Duodenal mucosa (tissue), 2 donors: ENCODE data around the gene UNC5B.

Experiments used
- H3K27ac ChIP-seq: one replicate; pipeline ENCODE4 v1.7.0; 2013; ENCODE audit warnings: low read depth, low read length
- H3K27me3 ChIP-seq, 2 donors: one replicate each; pipeline ENCODE4 v1.7.0; 2013; ENCODE audit warnings: low read length in 2 of 2, control low read depth in 1 of 2; ENCODE audit not compliant: insufficient read depth in 2 of 2, control insufficient read depth in 1 of 2
- H3K36me3 ChIP-seq, 2 donors: one replicate each; pipeline ENCODE4 v1.7.0; 2013; ENCODE audit warnings: low read length in 2 of 2, control low read depth in 1 of 2; ENCODE audit not compliant: insufficient read depth in 2 of 2, control insufficient read depth in 1 of 2
- H3K4me1 ChIP-seq, 2 donors: one replicate each; pipeline ENCODE4 v1.7.0; 2013; ENCODE audit warnings: low read length in 2 of 2, control low read depth in 1 of 2; ENCODE audit not compliant: insufficient read depth in 2 of 2, control insufficient read depth in 1 of 2
- H3K4me3 ChIP-seq, 2 donors: one replicate each; pipeline ENCODE4 v1.7.0; 2013; ENCODE audit warnings: low read length in 2 of 2, low read depth in 1 of 2
- H3K9ac ChIP-seq, 2 donors: one replicate each; pipeline ENCODE4 v1.7.0; 2013; ENCODE audit warnings: low read length in 2 of 2, low read depth in 1 of 2
- H3K9me3 ChIP-seq, 2 donors: one replicate each; pipeline ENCODE4 v1.7.0; 2013; ENCODE audit warnings: low read length in 2 of 2, control low read depth in 1 of 2; ENCODE audit not compliant: control insufficient read depth in 1 of 2

UNC5B gene

GRCh38 chr10:71280825-71281224 is 68.5 kb downstream of the UNC5B start:
- no peak overlapping the region for H3K27ac ChIP-seq
- peaks cover 0 to 3% of the 10 kb centered on the region in 2 donors for H3K4me1 ChIP-seq
- no peaks in the 10 kb centered on the region for H3K36me3 ChIP-seq
- H3K9ac ChIP-seq: no peak overlapping the region
- no peaks in the 10 kb centered on the region for H3K27me3 ChIP-seq
- no peaks in the 10 kb centered on the region for H3K9me3 ChIP-seq
- H3K4me3 ChIP-seq: no peak overlapping the region

DNA sequence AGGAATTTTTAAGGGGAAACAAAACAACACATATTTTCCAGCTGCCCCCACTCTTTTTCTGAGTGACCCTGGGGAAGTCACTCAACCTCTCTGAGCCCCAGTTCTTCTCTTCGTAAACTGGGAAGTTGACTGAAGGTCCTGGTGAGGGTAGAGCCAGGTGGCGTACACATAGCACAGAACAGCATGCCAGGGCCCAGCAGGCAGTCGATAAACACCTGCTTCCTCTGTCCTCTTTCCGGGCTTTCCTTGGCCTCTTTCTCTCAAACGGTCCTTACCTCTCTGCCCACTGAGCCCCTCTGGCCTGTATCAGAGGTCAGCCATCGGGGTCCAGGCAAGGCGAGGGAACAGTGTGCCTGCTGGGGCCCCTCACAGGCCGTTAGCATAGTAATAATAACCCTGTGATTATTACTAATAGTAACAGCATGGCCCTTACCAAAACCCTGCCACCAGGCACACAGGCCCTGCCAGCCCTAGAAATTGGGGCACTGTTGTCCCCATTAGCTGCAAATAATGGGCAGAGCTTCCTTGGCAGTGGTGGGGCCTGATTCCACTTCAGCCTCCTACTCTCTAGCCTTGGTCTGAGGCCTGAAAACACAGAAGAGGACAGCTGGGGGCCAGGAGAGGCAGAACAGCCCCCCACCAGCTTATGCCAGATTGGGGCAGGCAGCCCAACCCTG is 69.4 kb downstream of the UNC5B start:
- no peak overlapping the region for H3K9ac ChIP-seq
- peaks cover 0 to 3% of the 10 kb centered on the region in 2 donors for H3K4me1 ChIP-seq

DNA sequence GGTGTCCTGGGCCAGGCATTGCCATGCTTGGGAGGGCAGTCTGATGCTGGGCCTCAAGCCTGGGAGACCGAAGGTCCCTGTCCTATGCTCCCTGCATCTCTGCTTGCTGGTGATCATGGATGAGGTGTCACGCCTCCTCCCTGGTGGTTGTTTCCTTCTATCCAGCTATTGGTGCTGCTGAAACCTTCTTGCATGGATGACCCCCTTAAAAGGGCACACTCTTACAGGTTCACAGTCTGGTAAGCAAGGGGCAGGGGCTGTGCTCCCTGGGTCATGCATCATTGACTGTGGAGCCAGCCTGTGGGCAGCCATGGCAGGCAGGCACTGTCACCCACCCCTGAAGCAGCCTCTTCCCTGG is 69.9 kb downstream of the UNC5B start:
- H3K27ac ChIP-seq: no peak overlapping the region
- peaks cover 0 to 8% of the 10 kb centered on the region in 2 donors for H3K36me3 ChIP-seq
- peaks cover 0 to 2% of the 10 kb centered on the region in 2 donors for H3K4me1 ChIP-seq
- H3K4me3 ChIP-seq: no peak overlapping the region
- no peaks in the 10 kb centered on the region for H3K9me3 ChIP-seq
- H3K9ac ChIP-seq: no peak overlapping the region
- no peaks in the 10 kb centered on the region for H3K27me3 ChIP-seq

More for the DNA sequence above, 69.4 kb downstream of the UNC5B start:
- H3K9me3 ChIP-seq: no peaks in the 10 kb centered on the region
- H3K27me3 ChIP-seq: no peaks in the 10 kb centered on the region
- no peak overlapping the region for H3K27ac ChIP-seq
- peaks cover 0 to 6% of the 10 kb centered on the region in 2 donors for H3K36me3 ChIP-seq
- H3K4me3 ChIP-seq: no peak overlapping the region

DNA sequence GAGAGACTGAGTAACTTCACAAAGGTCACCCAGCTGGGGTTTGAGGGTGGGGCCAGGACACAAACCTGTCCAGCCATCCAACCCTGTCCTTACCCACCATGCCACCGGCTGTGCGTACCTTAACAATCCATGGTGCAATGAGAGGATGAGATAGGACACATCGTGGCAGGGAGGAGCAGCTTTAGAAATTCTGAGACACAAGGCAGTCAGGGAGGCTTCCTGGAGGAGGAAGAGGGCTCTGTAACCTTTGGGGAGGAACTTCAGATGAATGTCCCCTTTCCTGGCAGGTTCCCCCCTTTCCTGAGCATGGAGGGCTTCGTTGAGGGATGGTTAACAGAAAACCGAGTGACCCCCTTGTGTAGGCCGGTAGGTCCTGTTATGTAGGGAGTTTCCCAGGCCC is 71.0 kb downstream of the UNC5B start:
- no peak overlapping the region for H3K27ac ChIP-seq

GRCh38 chr10:71283876-71284275 is 71.5 kb downstream of the UNC5B start:
- Histone ChIP-seq H3K27ac (no peak overlapping the region), H3K4me3 (no peak overlapping the region), H3K27me3 (no peaks in the 10 kb centered on the region), H3K36me3 (peaks cover 6 to 14% of the 10 kb centered on the region in 2 donors), H3K9me3 (no peaks in the 10 kb centered on the region), H3K9ac (no peak overlapping the region), H3K4me1 (no peaks in the 10 kb centered on the region)

More for the DNA sequence above, 71.0 kb downstream of the UNC5B start:
- Histone ChIP-seq H3K36me3 (peaks cover 3 to 14% of the 10 kb centered on the region in 2 donors), H3K27me3 (no peaks in the 10 kb centered on the region), H3K9me3 (no peaks in the 10 kb centered on the region), H3K9ac (no peak overlapping the region), H3K4me3 (no peak overlapping the region), H3K4me1 (no peaks in the 10 kb centered on the region)

DNA sequence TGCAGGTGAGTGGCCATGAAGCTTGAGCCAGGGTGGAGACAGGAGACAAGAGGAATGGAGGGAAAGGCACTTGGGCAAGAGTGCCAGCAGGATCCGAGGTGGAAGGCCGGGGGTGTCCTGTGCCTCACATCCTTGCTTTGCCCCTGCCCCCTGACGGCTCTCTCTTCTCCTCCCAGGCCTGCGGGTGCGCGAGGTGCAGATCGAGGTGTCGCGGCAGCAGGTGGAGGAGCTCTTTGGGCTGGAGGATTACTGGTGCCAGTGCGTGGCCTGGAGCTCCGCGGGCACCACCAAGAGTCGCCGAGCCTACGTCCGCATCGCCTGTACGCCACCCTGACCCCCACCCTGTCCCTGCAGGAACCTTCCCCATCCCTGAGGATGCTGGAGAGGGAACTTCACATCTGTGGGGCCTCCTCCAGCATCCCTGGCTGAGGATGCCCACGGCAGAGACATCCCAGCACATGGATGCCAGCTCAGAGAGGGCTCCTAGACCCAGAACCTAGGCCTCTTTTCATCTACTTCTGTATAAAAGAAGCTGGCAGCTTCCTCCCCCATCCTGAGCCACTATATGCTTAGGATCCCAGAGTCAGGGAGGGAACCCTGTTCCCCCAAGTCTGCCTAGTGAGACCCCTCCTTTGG is 72.3 kb downstream of the UNC5B start:
- Histone ChIP-seq H3K9ac (no peak overlapping the region), H3K27me3 (no peaks in the 10 kb centered on the region), H3K36me3 (peaks cover 6 to 14% of the 10 kb centered on the region in 2 donors), H3K9me3 (no peaks in the 10 kb centered on the region), H3K4me1 (no peaks in the 10 kb centered on the region), H3K27ac (no peak overlapping the region), H3K4me3 (no peak overlapping the region)

- H3K4me1 ChIP-seq: peaks cover 1 to 3% of the 10 kb centered on the region in 2 donors
- H3K27ac ChIP-seq: no peak overlapping the region
- H3K27me3 ChIP-seq: no peaks in the 10 kb centered on the region
- no peaks in the 10 kb centered on the region for H3K9me3 ChIP-seq
- H3K4me3 ChIP-seq: no peak overlapping the region
- peaks cover 6 to 14% of the 10 kb centered on the region in 2 donors for H3K36me3 ChIP-seq
- no peak overlapping the region for H3K9ac ChIP-seq
These were observed 72.8 kb downstream of the UNC5B start for GRCh38 chr10:71285180-71285545.

- no peak overlapping the region for H3K9ac ChIP-seq
- H3K9me3 ChIP-seq: no peaks in the 10 kb centered on the region
- peaks cover 6 to 14% of the 10 kb centered on the region in 2 donors for H3K36me3 ChIP-seq
- H3K27me3 ChIP-seq: no peaks in the 10 kb centered on the region
- no peak overlapping the region for H3K27ac ChIP-seq
- no peak overlapping the region for H3K4me3 ChIP-seq
- peaks cover 6 to 7% of the 10 kb centered on the region in 2 donors for H3K4me1 ChIP-seq
These were observed 73.6 kb downstream of the UNC5B start for GRCh38 chr10:71285986-71286385.

GRCh38 chr10:71286521-71287294 is 74.3 kb downstream of the UNC5B start:
- Histone ChIP-seq H3K4me1 (peaks cover 6 to 7% of the 10 kb centered on the region in 2 donors), H3K4me3 (no peak overlapping the region), H3K36me3 (peaks cover 6 to 17% of the 10 kb centered on the region in 2 donors), H3K27ac (no peak overlapping the region), H3K9ac (no peak overlapping the region), H3K27me3 (no peaks in the 10 kb centered on the region), H3K9me3 (no peaks in the 10 kb centered on the region)

GRCh38 chr10:71287456-71287855 is 75.1 kb downstream of the UNC5B start:
- Histone ChIP-seq H3K4me1 (peaks cover 6 to 7% of the 10 kb centered on the region in 2 donors), H3K27ac (no peak overlapping the region), H3K4me3 (no peak overlapping the region), H3K36me3 (peaks cover 6 to 17% of the 10 kb centered on the region in 2 donors), H3K9me3 (no peaks in the 10 kb centered on the region), H3K27me3 (no peaks in the 10 kb centered on the region), H3K9ac (no peak overlapping the region)
